ENCODE measurements around the gene LRRC61.
"Not testable (repeated sequence)": the region's sequence is repeated elsewhere in the genome, so short reads cannot be mapped to it uniquely, and the experiment has no call there.

- TF ChIP-seq CTCF (IDR thresholded peaks at IDR 0.05 in 8 of 11, conservative IDR thresholded peaks at IDR 0.05 in 3 of 11) = peak; percentile 30 to 75 (median 53)
- not testable (repeated sequence) for TF ChIP-seq POLR2AphosphoS5 (IDR thresholded peaks at IDR 0.05)
Measured at GRCh38 chr7:150285849-150286754, 37.1 kb upstream of the LRRC61 start.
